ENCODE data around the gene CPA4.

Gene CPA4

GRCh38 chr7:130301501-130302020, 8.6 kb downstream of the CPA4 start:
- no peak for DNase-seq (ENCODE audit: low spot score)

DNA sequence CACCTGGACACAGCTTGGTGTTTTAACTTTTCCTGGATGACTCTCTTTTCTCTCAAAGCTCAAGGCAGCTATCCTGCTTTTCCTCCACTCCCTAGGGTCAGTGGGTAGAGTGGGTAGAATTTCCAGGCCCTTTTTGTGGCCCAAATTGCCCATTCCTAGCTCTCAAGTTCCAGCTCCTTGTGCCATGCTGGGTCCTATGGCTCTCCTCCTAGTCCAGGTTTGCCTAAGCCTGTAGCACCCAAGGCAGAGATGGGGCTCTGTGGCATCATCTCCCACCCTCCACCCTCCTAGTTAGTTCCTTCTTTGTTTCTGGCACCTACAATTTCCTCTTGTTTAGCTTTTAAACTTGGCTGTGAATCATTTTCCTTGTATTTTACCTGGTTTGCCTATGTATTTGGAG, 9.7 kb downstream of the CPA4 start:
- no peak for DNase-seq (ENCODE audit: low spot score)

DNA sequence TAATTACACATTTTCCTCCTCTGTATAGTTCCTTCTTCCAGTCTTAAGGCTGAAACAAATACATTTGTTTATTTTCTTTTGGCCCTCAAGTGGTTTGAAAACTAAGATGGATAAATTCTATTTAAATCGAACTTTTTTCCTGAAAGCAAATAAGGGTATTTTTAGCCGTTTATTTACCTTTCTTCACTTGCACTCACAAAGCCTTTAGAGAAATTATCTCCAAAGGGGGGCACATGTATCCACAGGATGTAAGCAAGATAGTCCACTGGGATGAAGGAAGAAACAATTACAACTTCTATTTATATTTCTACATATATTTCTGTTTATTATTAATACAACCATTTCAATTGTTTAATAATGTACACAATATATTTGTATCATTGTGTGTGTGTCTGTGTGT, 10.2 kb downstream of the CPA4 start:
- DNase-seq (ENCODE audit: low spot score): no peak

GRCh38 chr7:130303551-130303950, 10.6 kb downstream of the CPA4 start:
- no peak for DNase-seq (ENCODE audit: low spot score)

DNA sequence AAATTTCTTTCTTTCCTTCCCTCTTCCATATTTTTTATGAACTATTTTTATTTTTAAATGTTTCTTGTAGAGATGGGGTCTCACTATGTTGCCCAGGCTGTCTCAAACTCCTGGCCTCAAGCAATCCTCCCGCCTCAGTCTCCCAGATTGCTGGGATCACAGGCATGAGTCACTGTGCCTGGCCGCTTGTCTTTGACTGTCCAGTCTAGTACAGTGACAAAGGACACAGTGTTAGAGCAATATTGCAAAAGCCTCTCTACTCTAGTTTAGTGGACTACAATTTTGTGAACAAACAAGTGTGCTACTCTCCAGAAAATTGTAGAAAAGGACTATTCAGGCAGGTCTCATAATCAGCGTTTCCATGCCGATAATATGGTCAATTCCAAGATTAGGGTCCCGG, 11.0 kb downstream of the CPA4 start:
- DNase-seq (ENCODE audit: low spot score): no peak

GRCh38 chr7:130304878-130305277, 11.9 kb downstream of the CPA4 start:
- no peak for DNase-seq (ENCODE audit: low spot score)

DNA sequence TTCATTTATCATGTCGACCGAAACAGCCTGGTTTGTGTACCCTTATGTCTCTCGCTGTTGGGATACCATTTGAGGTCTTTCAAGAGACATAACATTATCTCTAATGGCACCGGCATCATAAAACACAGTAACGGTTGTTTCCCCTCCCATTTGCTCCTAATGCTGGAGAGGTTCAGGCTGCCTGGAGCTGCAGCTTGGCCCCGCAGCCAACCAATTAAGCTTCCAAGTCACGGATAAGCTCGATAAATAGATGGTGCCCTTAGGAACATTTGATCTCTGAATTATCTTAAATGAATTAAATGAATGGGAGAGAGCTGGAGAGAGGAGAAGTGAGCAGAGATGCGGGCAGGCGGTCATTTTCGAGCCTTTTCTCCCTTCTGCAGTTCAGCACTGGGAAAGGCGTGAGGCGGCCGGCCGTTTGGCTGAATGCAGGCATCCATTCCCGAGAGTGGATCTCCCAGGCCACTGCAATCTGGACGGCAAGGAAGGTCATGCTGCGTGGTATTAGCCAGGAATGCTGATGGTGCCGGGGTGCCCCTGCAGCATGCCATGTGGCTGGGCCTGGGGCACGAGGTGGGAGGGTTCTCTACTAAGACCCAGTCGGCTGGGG, 12.6 kb downstream of the CPA4 start:
- no peak for DNase-seq (ENCODE audit: low spot score)

GRCh38 chr7:130309986-130310385, 17.0 kb downstream of the CPA4 start:
- DNase-seq (ENCODE audit: low spot score): no peak

- no peak for DNase-seq (ENCODE audit: low spot score)
Observed at GRCh38 chr7:130314305-130314704, 21.3 kb downstream of the CPA4 start.

- DNase-seq (ENCODE audit: low spot score): no peak
Observed at GRCh38 chr7:130319541-130319940, 26.6 kb downstream of the CPA4 start.

GRCh38 chr7:130321542-130322229, 28.7 kb downstream of the CPA4 start:
- DNase-seq (ENCODE audit: low spot score): peak; percentile 43

GRCh38 chr7:130322615-130323014, 29.7 kb downstream of the CPA4 start:
- no peak for DNase-seq (ENCODE audit: low spot score)

- no peak for DNase-seq (ENCODE audit: low spot score)
Observed at GRCh38 chr7:130324306-130324943, 31.5 kb downstream of the CPA4 start.

GRCh38 chr7:130329681-130330080, 36.7 kb downstream of the CPA4 start:
- DNase-seq (ENCODE audit: low spot score): no peak

DNA sequence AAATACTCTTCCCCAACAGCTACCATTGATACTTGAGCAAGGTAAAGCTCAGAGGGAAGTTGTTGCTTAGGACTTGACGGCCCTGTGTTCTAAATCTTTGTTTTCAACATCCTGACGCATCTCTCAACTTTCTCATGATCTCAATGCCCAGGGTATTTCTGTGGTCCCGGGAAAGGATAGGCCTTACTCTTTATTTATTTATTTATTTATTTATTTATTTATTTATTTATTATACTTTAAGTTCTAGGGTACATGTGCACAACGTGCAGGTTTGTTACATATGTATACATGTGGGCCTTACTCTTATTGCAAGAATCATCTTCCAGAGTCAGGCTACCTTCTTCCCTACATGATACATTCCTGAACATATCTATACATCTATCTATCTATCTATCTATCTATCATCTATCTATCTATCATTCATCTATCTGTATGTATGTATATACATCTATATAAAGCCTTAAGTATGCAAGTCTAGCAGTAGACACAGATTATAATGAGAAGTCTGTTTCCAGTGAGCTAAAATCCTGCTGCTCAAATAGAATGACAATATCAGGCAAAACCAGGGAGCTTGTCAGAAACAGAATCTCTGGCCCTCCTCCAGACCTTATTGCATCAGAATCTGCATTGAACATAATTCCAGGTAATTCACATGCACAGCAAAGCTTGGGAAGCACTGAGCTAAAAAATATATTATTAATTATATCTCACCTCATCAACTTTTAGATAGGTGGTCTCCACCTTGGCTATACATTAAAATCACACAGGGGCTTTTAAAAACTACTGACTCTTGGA, 39.5 kb downstream of the CPA4 start:
- DNase-seq (ENCODE audit: low spot score): no peak

DNA sequence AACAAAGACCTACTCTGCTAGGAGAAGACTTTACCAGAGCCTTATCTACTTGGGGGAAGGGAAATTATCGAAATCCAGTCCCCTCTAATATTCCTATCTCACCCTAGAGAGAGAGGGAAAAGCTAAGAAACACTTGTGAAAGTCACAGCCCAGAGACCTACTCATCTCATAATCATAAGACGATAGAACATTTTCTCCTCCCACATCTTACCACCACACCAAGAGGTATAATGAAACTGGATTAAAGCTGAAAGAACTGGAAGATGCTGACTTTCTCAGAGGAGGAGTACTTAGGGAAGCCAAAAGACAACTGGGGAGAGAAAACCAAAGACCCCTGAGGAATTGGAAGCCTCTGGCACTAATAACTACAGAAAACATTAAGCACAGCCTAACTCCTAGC, 40.9 kb downstream of the CPA4 start:
- DNase-seq (ENCODE audit: low spot score): no peak

- no peak for DNase-seq (ENCODE audit: low spot score)
Observed at GRCh38 chr7:130334274-130334673, 41.3 kb downstream of the CPA4 start.

- no peak for DNase-seq (ENCODE audit: low spot score)
Observed at GRCh38 chr7:130337410-130337971, 44.5 kb downstream of the CPA4 start.

DNA sequence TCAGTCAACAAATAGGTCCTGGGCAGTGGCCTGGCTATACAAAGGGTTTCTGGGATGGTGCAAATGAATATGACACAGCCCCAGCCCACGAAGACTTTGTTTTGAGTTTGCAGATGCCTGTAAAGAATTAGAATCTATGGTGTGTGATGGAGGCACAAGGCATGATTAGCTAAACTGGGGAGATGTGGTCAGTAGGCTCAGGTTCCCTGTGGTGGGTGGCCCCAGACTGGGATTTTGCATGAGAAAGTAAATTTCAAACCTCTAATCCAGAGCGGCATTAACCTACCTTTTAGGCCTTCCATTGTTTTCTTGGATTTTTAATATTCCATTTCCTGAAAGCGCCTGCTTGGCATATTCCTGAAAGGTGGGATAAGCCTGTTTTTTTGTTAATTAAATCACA, 45.3 kb downstream of the CPA4 start:
- no peak for DNase-seq (ENCODE audit: low spot score)

- no peak for DNase-seq (ENCODE audit: low spot score)
Observed at GRCh38 chr7:130341882-130342281, 48.9 kb downstream of the CPA4 start.

- DNase-seq (ENCODE audit: low spot score): no peak
Observed at GRCh38 chr7:130342701-130343380, 49.9 kb downstream of the CPA4 start.

All from kidney tubule cell (primary cell).